Measurements from ENCODE around the gene DPEP1.

DPEP1 gene

DNA sequence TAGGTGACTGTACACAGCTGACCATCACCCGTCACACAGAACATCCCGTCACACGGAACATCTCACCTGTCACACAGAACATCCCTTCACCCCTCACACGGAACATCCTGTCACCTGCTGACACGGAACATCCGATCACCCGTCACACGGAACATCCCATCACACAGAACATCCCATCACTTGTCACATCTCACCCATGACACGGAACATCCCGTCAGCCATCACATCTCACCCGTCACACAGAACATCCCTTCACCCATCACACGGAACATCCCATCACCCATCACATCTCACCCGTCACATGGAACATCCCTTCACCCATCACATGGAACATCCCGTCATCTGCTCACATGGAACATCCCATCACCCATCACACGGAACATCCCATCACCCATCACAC, 34.1 kb upstream of the DPEP1 start:
- TF ChIP-seq, protein P1, sequence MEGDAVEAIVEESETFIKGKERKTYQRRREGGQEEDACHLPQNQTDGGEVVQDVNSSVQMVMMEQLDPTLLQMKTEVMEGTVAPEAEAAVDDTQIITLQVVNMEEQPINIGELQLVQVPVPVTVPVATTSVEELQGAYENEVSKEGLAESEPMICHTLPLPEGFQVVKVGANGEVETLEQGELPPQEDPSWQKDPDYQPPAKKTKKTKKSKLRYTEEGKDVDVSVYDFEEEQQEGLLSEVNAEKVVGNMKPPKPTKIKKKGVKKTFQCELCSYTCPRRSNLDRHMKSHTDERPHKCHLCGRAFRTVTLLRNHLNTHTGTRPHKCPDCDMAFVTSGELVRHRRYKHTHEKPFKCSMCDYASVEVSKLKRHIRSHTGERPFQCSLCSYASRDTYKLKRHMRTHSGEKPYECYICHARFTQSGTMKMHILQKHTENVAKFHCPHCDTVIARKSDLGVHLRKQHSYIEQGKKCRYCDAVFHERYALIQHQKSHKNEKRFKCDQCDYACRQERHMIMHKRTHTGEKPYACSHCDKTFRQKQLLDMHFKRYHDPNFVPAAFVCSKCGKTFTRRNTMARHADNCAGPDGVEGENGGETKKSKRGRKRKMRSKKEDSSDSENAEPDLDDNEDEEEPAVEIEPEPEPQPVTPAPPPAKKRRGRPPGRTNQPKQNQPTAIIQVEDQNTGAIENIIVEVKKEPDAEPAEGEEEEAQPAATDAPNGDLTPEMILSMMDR (IDR thresholded peaks at IDR 0.05; ENCODE audit: control insufficient read depth, extremely low read depth, insufficient read depth), result no peak
- H3K4me3 ChIP-seq (ENCODE audit: low read depth, low read length), result no peak overlapping the region
- no peak for DNase-seq (ENCODE audit: low read depth)

DNA sequence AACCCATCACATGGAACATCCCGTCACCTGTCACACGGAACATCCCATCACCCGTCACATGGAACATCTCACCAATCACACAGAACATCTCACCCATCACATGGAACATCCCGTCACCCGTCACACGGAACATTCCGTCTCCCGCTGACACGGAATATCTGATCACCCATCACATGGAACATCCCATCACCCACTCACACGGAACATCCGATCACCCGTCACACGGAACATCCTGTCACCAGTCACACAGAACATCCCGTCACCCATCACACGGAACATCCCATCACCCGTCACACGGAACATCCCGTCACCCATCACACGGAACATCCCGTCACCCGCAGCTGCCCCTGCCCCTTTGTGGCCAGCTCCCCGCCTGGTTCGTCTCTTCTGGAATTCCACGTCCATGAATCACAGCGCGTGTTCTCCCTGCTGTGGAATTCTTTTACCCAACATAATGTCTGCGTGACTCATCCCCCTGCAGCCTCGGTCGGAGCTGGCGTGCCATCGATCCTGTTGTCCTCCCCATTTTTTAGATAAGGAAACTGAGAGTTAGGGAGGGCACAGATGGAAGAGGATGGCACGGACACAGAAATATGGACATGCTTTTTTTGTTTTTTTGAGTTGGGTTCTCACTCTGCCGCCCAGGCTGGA, 32.3 kb upstream of the DPEP1 start:
- H3K4me3 ChIP-seq (ENCODE audit: low read depth, low read length), result no peak overlapping the region
- TF ChIP-seq, protein P1 (IDR thresholded peaks at IDR 0.05; ENCODE audit: control insufficient read depth, extremely low read depth, insufficient read depth), result no peak
- DNase-seq (ENCODE audit: low read depth), result no peak

DNA sequence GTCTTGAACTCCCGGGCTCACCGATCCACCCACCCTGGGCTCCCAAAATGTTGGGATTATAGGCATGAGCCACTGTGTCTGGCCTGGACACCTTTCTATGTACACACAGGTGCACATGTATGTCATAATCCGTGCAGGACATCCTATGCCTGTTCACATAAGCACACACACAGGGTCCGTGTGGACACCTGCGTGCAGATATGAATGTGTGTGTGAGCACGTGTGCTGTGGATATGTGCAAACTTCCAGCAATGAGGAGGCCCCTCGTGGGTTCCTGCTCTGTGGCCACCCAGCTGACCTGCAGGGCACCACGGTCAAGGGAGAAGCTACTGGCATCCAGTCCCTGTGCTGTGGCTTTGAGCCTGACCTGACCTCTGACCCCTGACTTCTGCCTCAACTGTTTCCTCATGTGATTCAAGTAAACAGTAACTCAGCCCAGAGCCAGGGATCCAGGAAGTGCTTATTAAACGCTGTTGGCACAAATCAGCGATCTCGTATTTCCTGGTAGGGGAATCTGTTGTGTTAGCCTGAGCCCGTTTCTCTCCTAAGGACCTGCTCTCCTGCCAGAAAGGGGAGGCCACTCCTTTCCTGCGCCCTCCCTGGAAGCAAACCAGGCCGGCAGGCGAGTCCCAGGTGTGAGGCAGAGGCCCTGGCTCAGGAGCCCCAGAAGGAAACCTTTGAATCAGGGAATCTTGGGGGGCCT, 31.4 kb upstream of the DPEP1 start:
- DNase-seq (ENCODE audit: low read depth), result peak; percentile 98
- H3K4me3 ChIP-seq (ENCODE audit: low read depth, low read length), result no peak overlapping the region
- TF ChIP-seq, protein P1 (IDR thresholded peaks at IDR 0.05; ENCODE audit: control insufficient read depth, extremely low read depth, insufficient read depth), result no peak

DNA sequence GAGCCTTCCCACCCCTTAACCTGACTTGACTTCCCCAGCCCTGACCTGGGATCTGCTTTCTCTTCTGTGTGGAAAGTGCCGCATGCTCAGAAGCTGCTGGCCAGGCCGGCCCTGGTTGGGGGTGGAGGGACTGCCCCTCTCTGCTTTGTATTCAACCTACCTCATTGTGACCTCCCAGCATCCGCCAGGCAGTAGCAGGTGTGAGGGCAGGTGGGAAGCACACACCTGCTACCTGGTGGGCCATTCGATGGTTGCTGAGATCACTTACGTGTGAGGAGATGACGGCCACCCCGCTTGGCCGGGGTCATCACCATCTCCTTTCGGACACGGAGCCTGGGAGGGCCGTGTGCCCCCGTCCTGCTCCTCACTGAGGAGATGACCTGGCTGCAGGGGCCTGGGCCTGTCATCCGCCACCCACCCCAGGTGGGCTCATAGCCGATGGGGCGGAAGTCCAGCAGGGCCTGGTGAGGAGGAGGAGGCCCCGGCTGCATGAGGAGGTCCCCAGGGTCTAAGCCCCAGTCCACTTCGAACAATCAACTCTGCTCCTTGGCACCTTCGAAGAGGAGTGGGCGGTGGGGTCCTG, 30.7 kb upstream of the DPEP1 start:
- no peak overlapping the region for H3K4me3 ChIP-seq (ENCODE audit: low read depth, low read length)
- no peak for DNase-seq (ENCODE audit: low read depth)
- TF ChIP-seq, protein P1 (IDR thresholded peaks at IDR 0.05; ENCODE audit: control insufficient read depth, extremely low read depth, insufficient read depth), result no peak

DNA sequence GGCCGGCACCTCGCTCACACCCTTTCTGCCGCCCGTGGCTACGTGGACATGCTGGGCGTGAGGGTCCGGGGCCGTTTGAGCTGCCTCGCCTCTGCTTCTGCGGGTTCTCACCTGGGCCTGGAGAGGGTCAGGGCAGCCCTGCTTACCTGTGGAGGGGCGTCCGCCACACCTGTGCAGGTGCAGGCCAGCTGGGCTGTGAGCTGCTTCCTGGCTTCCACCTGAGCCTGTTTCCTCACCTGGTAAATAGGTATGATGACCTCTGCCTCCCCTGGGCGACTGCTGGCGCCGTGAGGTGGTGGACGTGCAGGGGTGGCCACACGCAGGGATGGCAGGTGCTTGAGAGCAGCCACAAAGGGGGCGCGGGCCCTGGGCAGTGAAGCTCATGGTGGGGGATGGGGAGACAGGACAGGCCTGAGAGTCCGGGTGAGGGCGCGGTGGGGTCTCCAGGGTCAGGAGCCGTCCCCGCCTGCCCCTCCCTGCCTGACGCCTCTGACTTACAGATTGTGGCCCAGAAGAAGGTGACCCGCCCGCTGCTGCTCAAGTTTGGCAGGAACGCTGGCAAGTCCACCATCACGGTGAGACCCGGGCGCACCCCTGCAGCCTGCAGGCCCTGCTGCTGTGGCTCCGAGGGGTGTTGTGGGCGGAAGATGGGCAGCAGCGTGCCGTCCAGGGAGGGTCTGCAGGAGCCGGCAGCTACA, 30.1 kb upstream of the DPEP1 start:
- DNase-seq (ENCODE audit: low read depth), result no peak
- H3K4me3 ChIP-seq (ENCODE audit: low read depth, low read length), result no peak overlapping the region
- TF ChIP-seq, protein P1 (IDR thresholded peaks at IDR 0.05; ENCODE audit: control insufficient read depth, extremely low read depth, insufficient read depth), result no peak

DNA sequence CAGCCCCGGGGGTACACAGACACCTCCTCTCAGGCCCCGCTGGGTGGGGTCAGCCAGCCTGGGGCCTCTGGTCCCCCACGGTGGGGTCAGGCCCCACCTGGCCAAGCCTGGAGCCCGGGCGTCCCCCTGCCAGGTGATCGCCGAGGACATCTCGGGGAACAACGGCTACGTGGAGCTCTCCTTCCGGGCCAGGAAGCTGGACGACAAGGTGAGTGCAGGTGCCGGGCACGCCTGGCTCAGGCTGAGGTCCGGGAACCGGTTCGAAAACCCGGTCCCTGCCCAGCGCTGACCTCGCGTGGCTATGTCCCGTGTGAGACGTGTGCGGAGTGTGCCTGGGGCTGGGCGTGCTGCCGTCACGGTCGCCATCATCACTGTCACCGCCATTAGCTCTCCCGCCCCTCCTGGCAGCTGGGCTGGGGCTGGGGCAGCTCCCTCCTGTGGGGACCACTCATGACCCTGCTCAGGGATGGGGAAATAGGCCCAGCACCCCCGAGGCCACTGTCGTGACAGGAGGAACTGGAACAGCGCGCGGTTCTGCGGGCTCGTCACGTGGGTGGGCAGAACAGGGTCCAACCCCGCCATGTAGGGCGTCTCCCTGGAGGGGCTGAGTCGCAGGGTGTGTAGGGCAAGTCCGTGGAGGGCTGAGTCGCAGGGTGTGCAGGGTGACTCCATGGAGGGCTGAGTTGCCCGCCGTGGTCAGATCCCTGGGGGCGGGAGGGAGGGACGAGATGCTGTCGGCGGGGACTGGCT, 29.4 kb upstream of the DPEP1 start:
- H3K4me3 ChIP-seq (ENCODE audit: low read depth, low read length), result no peak overlapping the region
- TF ChIP-seq, protein P1 (IDR thresholded peaks at IDR 0.05; ENCODE audit: control insufficient read depth, extremely low read depth, insufficient read depth), result no peak
- DNase-seq (ENCODE audit: low read depth), result no peak

Measured in LNCaP clone FGC (cell line).